Mucosa of descending colon (tissue), 3 donors: ENCODE results near the gene INHBB. TPM values are rescaled to one million over a fixed set of nuclear protein-coding genes. Genes with fewer than 3 reads are reported as not detected.
"Not testable (repeated sequence)": the region's sequence is repeated elsewhere in the genome, so short reads cannot be mapped to it uniquely, and the experiment has no call there.

ENCODE experiments used
- ATAC-seq: fragments of 200-7000 bp; cut with Tn5 transposase; one replicate; pipeline ENCODE4 v1.9.1; 2020; ENCODE audit warnings: mild to moderate bottlenecking, moderate library complexity
- DNase-seq, 3 donors: peaks; one replicate each; pipeline ENCODE4 v3.0.0-alpha.2; 2020
- H3K36me3 ChIP-seq: fragments of 200-600 bp; one replicate; pipeline ENCODE4 v1.8.0; 2021; ENCODE audit warnings: low read depth, mild to moderate bottlenecking
- H3K4me1 ChIP-seq: fragments of 200-600 bp; one replicate; pipeline ENCODE4 v1.8.0; 2021; ENCODE audit warnings: low read depth, mild to moderate bottlenecking
- H3K4me3 ChIP-seq: fragments of 200-600 bp; one replicate; pipeline ENCODE4 v1.8.0; 2021; ENCODE audit warnings: mild to moderate bottlenecking
- H3K9me3 ChIP-seq: fragments of 200-600 bp; one replicate; pipeline ENCODE4 v1.8.0; 2021; ENCODE audit warnings: mild to moderate bottlenecking
- CTCF ChIP-seq: fragments of 200-600 bp; IDR thresholded peaks from one replicate; pipeline ENCODE4 v1.8.0; 2022; ENCODE audit warnings: antibody characterized with exemption, mild to moderate bottlenecking
- intact Hi-C, 2 donors: fragments of 100-400 bp; cut with DNase I in 1 of 2; cut with micrococcal nuclease in 1 of 2; formaldehyde crosslinking; loops; one replicate each; pipeline versions ENCODE4 v1.11.0 to v1.11.1; 2022; cut with DNase I, micrococcal nuclease
- total RNA-seq, 3 donors: library from RNA; stranded (reverse); fragmentation: NEBNext Ultra II Directional in 2 of 3; extraction: Animal tissue kit (Norgen Biotek cat#: 25700) in 2 of 3; gene quantifications; one replicate each; pipeline versions ENCODE4 v1.2.1 to v1.2.4, GENCODE V29; 2021 to 2023
- donor health status: DM: no; HTN: no; CAD: no; lungs with moderate emphysema.
- donor health status: DM: no; HTN: no; CAD: no.
- donor health status: DM: no; HTN: yes; CAD: no.

INHBB gene
- total RNA-seq, 3 donors from 2014 or later, result 0.10 to 0.92 (median 0.29) TPM

GRCh38 chr2:120320318-120320851 lies 25.6 kb upstream of the INHBB start:
- no peak for DNase-seq
- no peak overlapping the region for H3K4me3 ChIP-seq
- no peaks in the 10 kb centered on the region for H3K9me3 ChIP-seq
- intact Hi-C loops, result no loop called here
- H3K36me3 ChIP-seq, result no peaks in the 10 kb centered on the region
- H3K4me1 ChIP-seq, result no peaks in the 10 kb centered on the region
- TF ChIP-seq CTCF, result no peak
- ATAC-seq, result no peak

DNA sequence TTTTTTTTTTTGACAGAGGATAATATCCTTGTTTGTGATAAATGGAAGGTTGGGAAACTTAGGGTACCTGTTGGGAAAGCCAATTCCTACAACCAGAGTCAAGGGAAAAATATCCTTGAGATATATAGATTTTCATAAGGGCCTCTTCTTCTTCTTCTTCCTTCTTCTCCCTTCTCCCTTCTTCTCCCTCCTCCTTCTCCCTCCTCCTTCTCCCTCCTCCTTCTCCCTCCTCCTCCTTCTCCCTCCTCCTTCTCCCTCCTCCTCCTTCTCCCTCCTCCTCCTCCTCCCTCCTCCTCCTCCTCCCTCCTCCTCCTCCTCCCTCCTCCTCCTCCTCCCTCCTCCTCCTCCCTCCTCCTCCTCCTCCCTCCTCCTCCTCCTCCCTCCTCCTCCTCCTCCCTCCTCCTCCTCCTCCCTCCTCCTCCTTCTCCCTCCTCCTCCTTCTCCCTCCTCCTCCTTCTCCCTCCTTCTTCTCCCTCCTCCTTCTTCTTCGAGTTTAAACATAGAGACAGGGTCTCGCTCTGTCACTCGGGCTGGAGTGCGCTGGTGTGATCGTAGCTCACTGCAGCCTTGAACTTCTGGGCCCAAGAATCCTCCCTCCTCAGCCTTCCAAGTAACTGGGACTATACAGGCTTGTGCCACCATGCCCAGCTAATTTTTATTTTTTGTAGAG lies 24.9 kb upstream of the INHBB start:
- H3K36me3 ChIP-seq, H3K4me1 ChIP-seq, H3K4me3 ChIP-seq, DNase-seq, intact Hi-C loops, H3K9me3 ChIP-seq, ATAC-seq: not testable (repeated sequence)

DNA sequence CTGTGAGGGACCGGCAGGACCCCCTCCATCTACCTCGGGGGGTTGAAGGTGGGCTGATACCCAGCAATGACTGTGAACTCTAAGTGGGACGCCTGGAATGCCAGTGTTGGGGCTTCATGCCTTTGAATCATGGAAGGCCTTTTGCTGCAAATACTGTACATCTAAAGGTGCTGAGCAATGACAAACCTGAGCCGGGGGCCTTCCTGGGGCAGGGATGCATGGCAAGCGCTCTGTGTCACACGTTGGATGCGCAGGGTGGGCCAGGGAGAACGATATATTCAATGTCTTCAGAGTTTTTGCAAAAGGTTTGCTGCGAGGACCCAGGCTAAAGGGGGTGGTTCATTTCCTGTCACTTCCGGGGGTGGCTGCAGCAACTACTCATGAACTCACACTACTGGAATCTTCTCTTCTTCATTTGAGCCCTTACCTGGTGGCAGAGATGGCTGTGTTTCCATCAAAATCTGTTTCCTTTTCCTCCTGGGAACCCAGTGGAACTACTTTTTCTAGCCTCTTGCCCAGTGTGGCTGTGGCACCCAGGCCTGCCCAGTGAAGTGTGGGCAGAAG lies 24.1 kb upstream of the INHBB start:
- DNase-seq (no peak), ATAC-seq (no peak)
- TF ChIP-seq CTCF, result no peak
- Histone ChIP-seq H3K4me3 (no peak overlapping the region), H3K36me3 (no peaks in the 10 kb centered on the region), H3K4me1 (no peaks in the 10 kb centered on the region), H3K9me3 (no peaks in the 10 kb centered on the region)
- intact Hi-C loops, result no loop called here

DNA sequence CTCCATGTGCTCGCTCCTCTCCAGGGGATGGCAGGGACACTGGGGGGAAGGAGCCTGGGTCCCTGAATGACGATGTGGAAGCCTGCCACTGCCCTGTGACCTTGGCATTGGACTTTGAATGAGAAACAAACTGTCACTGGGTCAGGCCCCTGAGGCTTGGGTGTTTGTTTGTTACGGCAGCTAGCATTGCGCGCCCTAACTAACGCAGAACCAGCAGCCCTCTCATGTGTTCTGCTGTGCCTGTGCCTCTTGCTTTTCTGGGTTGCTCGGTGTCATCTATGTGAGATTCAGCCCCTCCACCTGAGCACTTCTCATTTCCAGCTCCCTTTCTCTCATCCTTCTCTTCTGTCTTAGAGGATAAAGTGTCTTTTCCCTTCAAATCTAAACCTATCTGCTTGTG lies 23.6 kb upstream of the INHBB start:
- DNase-seq (no peak), ATAC-seq (no peak)
- no peak for TF ChIP-seq CTCF

DNA sequence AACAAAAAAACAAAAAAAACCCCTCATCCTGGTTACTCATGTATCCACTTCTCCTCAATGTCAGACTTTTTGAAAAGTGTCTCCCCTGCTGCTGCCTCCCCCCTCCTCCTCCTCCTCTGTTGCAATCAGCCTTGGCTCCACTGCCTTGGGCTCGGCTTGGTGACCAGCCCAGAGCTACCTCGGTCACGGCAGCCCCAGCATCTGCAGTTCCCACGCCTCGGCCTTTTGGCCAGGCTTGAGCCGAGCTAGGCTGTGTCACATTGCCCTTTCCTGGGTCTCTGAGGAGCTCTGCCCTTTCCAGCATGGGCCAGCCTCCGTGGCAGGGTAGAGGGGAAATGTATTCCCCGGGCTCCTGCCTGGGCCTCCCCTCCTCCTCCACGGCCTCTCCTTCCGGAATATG lies 22.7 kb upstream of the INHBB start:
- Histone ChIP-seq H3K36me3 (no peaks in the 10 kb centered on the region), H3K9me3 (no peaks in the 10 kb centered on the region), H3K4me1 (no peaks in the 10 kb centered on the region), H3K4me3 (no peak overlapping the region)
- intact Hi-C loops, result no loop called here
- DNase-seq, result peak in 1 of 3 donors; percentile 34
- TF ChIP-seq CTCF, result no peak
- ATAC-seq, result peak; percentile 42

More for the DNA sequence above, 23.6 kb upstream of the INHBB start:
- Histone ChIP-seq H3K36me3 (no peaks in the 10 kb centered on the region), H3K4me3 (no peak overlapping the region), H3K4me1 (no peaks in the 10 kb centered on the region), H3K9me3 (no peaks in the 10 kb centered on the region)
- intact Hi-C loops, result no loop called here

- Histone ChIP-seq H3K4me1 (no peaks in the 10 kb centered on the region), H3K4me3 (no peak overlapping the region), H3K36me3 (no peaks in the 10 kb centered on the region), H3K9me3 (no peaks in the 10 kb centered on the region)
- no peak for TF ChIP-seq CTCF
- DNase-seq (no peak), ATAC-seq (no peak)
- intact Hi-C loops, result no loop called here
Measured at GRCh38 chr2:120323807-120324399, 22.0 kb upstream of the INHBB start.
